Fibroblast of mammary gland (primary cell): ENCODE data around the gene GALNT14.

ENCODE experiments used
- DNase-seq: peaks from one replicate; pipeline ENCODE4 v3.0.0-alpha.2; 2010; ENCODE audit warnings: low read depth
- H3K4me3 ChIP-seq: 2 replicates; pipeline ENCODE4 v1.5.1; 2011; ENCODE audit warnings: low read depth, mild to moderate bottlenecking, low read length, moderate library complexity; ENCODE audit not compliant: control insufficient read depth
- CTCF ChIP-seq: conservative IDR thresholded peaks from 2 replicates; pipeline ENCODE4 v1.5.1; 2011; ENCODE audit warnings: low read depth, low read length, inconsistent platforms; ENCODE audit not compliant: control insufficient read depth, insufficient read depth

The GALNT14 gene

GRCh38 chr2:31075431-31075830 is 62.8 kb downstream of the GALNT14 start:
- no peak for TF ChIP-seq CTCF
- DNase-seq: no peak
- no peak overlapping the region for H3K4me3 ChIP-seq

- DNase-seq: no peak
- TF ChIP-seq CTCF: no peak
- H3K4me3 ChIP-seq: no peak overlapping the region
Measured at GRCh38 chr2:31071741-31072140, 66.5 kb downstream of the GALNT14 start.

- no peak overlapping the region for H3K4me3 ChIP-seq
- no peak for DNase-seq
- TF ChIP-seq CTCF: no peak
Measured at GRCh38 chr2:31070339-31071125, 67.7 kb downstream of the GALNT14 start.

GRCh38 chr2:31069643-31070325 is 68.5 kb downstream of the GALNT14 start:
- no peak for TF ChIP-seq CTCF
- DNase-seq: no peak
- H3K4me3 ChIP-seq: no peak overlapping the region

GRCh38 chr2:31067259-31067658 is 71.0 kb downstream of the GALNT14 start:
- no peak for TF ChIP-seq CTCF
- H3K4me3 ChIP-seq: no peak overlapping the region
- DNase-seq: no peak

- no peak for TF ChIP-seq CTCF
- no peak overlapping the region for H3K4me3 ChIP-seq
- no peak for DNase-seq
Measured at GRCh38 chr2:31066551-31066950, 71.7 kb downstream of the GALNT14 start.
